HUES48 (cell line): ENCODE measurements around the gene ZNF322.

Experiments used
- H3K27ac ChIP-seq: one replicate; pipeline ENCODE4 v1.7.0; 2013; ENCODE audit warnings: low read depth, low read length, inconsistent platforms
- H3K27me3 ChIP-seq: 2 replicates; pipeline ENCODE4 v1.6.1; 2013; ENCODE audit warnings: mild to moderate bottlenecking, low read length; ENCODE audit not compliant: control insufficient read depth, insufficient read depth
- H3K36me3 ChIP-seq: 2 replicates; pipeline ENCODE4 v1.6.1; 2013; ENCODE audit warnings: low read length; ENCODE audit not compliant: control insufficient read depth, insufficient read depth
- H3K4me1 ChIP-seq: 2 replicates; pipeline ENCODE4 v1.6.1; 2013; ENCODE audit warnings: mild to moderate bottlenecking, low read length; ENCODE audit not compliant: control insufficient read depth, insufficient read depth
- H3K4me3 ChIP-seq: 2 replicates; pipeline ENCODE4 v1.5.1; 2013; ENCODE audit warnings: mild to moderate bottlenecking, low read depth, low read length
- H3K9ac ChIP-seq: 2 replicates; pipeline ENCODE4 v1.6.1; 2013; ENCODE audit warnings: mild to moderate bottlenecking, low read depth, low read length, moderate library complexity
- H3K9me3 ChIP-seq: 2 replicates; pipeline ENCODE4 v1.6.1; 2013; ENCODE audit warnings: low read length; ENCODE audit not compliant: control insufficient read depth, insufficient read depth

ZNF322 gene

GRCh38 chr6:26597821-26598220, 61.7 kb downstream of the ZNF322 start:
- peaks cover 21% of the 10 kb centered on the region for H3K36me3 ChIP-seq
- no peak overlapping the region for H3K9ac ChIP-seq
- peak overlapping the region; percentile 93 for H3K4me3 ChIP-seq
- no peak overlapping the region for H3K27ac ChIP-seq
- H3K9me3 ChIP-seq: no peaks in the 10 kb centered on the region
- peaks cover 4% of the 10 kb centered on the region; the same call in 1 of the 2 replicates for H3K4me1 ChIP-seq
- H3K27me3 ChIP-seq: no peaks in the 10 kb centered on the region

GRCh38 chr6:26597389-26597766, 62.2 kb downstream of the ZNF322 start:
- Histone ChIP-seq H3K9me3 (no peaks in the 10 kb centered on the region), H3K27me3 (no peaks in the 10 kb centered on the region), H3K4me1 (peaks cover 4% of the 10 kb centered on the region; the same call in 1 of the 2 replicates), H3K36me3 (peaks cover 21% of the 10 kb centered on the region), H3K4me3 (peak overlapping the region; percentile 93), H3K9ac (peak overlapping the region; percentile 74), H3K27ac (peak overlapping the region; percentile 63)

- Histone ChIP-seq H3K4me1 (peaks cover 4% of the 10 kb centered on the region; the same call in 1 of the 2 replicates), H3K9me3 (no peaks in the 10 kb centered on the region), H3K27ac (peak within 1 kb of the TSS; percentile 82), H3K27me3 (no peaks in the 10 kb centered on the region), H3K4me3 (peak within 1 kb of the TSS; percentile 93), H3K36me3 (peaks cover 21% of the 10 kb centered on the region), H3K9ac (peak within 1 kb of the TSS; percentile 74)
Observed at GRCh38 chr6:26596579-26597388, 62.8 kb downstream of the ZNF322 start, which contains the start of gene ABT1. Gene ABT1 (plus strand): TSS chr6:26596953. CDS start chr6:26596983, 30 bp downstream.

GRCh38 chr6:26595669-26596269, 63.8 kb downstream of the ZNF322 start:
- peaks cover 4% of the 10 kb centered on the region; the same call in 1 of the 2 replicates for H3K4me1 ChIP-seq
- peaks cover 21% of the 10 kb centered on the region for H3K36me3 ChIP-seq
- H3K4me3 ChIP-seq: peak overlapping the region; percentile 93
- H3K27ac ChIP-seq: peak overlapping the region; percentile 82
- no peaks in the 10 kb centered on the region for H3K27me3 ChIP-seq
- H3K9ac ChIP-seq: no peak overlapping the region
- no peaks in the 10 kb centered on the region for H3K9me3 ChIP-seq

GRCh38 chr6:26594730-26595632, 64.6 kb downstream of the ZNF322 start:
- Histone ChIP-seq H3K36me3 (peaks cover 18% of the 10 kb centered on the region), H3K9me3 (no peaks in the 10 kb centered on the region), H3K9ac (no peak overlapping the region), H3K27me3 (no peaks in the 10 kb centered on the region), H3K4me3 (peak overlapping the region; percentile 93), H3K4me1 (peaks cover 4% of the 10 kb centered on the region; the same call in 1 of the 2 replicates), H3K27ac (peak overlapping the region; percentile 82)

GRCh38 chr6:26594131-26594498, 65.4 kb downstream of the ZNF322 start:
- no peak overlapping the region for H3K27ac ChIP-seq
- H3K4me3 ChIP-seq: peak overlapping the region; percentile 93
- H3K36me3 ChIP-seq: peaks cover 10% of the 10 kb centered on the region
- no peaks in the 10 kb centered on the region for H3K9me3 ChIP-seq
- H3K9ac ChIP-seq: no peak overlapping the region
- peaks cover 4% of the 10 kb centered on the region; the same call in 1 of the 2 replicates for H3K4me1 ChIP-seq
- H3K27me3 ChIP-seq: no peaks in the 10 kb centered on the region

- H3K9ac ChIP-seq: no peak overlapping the region
- H3K4me3 ChIP-seq: peak overlapping the region; percentile 93
- peaks cover 5% of the 10 kb centered on the region for H3K36me3 ChIP-seq
- H3K27ac ChIP-seq: no peak overlapping the region
- H3K9me3 ChIP-seq: no peaks in the 10 kb centered on the region
- H3K27me3 ChIP-seq: no peaks in the 10 kb centered on the region
- peaks cover 4% of the 10 kb centered on the region; the same call in 1 of the 2 replicates for H3K4me1 ChIP-seq
Observed at GRCh38 chr6:26593278-26594130, 66.0 kb downstream of the ZNF322 start.

- Histone ChIP-seq H3K4me1 (peaks cover 4% of the 10 kb centered on the region; the same call in 1 of the 2 replicates), H3K27me3 (no peaks in the 10 kb centered on the region), H3K9ac (no peak overlapping the region), H3K4me3 (no peak overlapping the region), H3K36me3 (no peaks in the 10 kb centered on the region), H3K27ac (no peak overlapping the region), H3K9me3 (no peaks in the 10 kb centered on the region)
Observed at GRCh38 chr6:26592649-26593048, 66.9 kb downstream of the ZNF322 start.

- H3K27me3 ChIP-seq: no peaks in the 10 kb centered on the region
- no peak overlapping the region for H3K9ac ChIP-seq
- no peaks in the 10 kb centered on the region for H3K4me1 ChIP-seq
- no peak overlapping the region for H3K27ac ChIP-seq
- H3K36me3 ChIP-seq: no peaks in the 10 kb centered on the region
- H3K9me3 ChIP-seq: no peaks in the 10 kb centered on the region
- H3K4me3 ChIP-seq: no peak overlapping the region
Observed at GRCh38 chr6:26588965-26589364, 70.6 kb downstream of the ZNF322 start.
